Measurements from ENCODE around the gene CHEK1. TPM values are rescaled to one million over a fixed set of nuclear protein-coding genes. Genes with fewer than 3 reads are reported as not detected.

CHEK1 gene
- total and polyA plus RNA-seq, 9 of the 15 experiments (the other 6 are each of a cell fraction or from before 2014, with no cell fraction given), result 62.6 to 108 (median 87.5) TPM

GRCh38 chr11:125586623-125587022, 38.3 kb upstream of the CHEK1 start (continued):
- no peak for TF ChIP-seq RERE (CRISPR knock-in tag; IDR thresholded peaks at IDR 0.05; ENCODE audit: borderline replicate concordance)

- ChIA-PET POLR2A (interaction anchor here (0.7 to 3.4 kb wide), 3 partner anchors 9 to 34 kb away, joined by 3 to 15 read pairs (median 3); partner anchors contain the start of gene EI24), CTCF (ENCODE audit: low intra/inter-chr PET ratio) (no interaction called here)
- Histone ChIP-seq H3K36me3 (ENCODE audit: control insufficient read depth, insufficient read depth, low read length) (peaks cover 21% of the 10 kb centered on the region; the same call in 2 of the 3 replicates), H3K9ac (ENCODE audit: insufficient read depth in 1 of 2, low read depth in 2 of 2, low read length in 2 of 2) (0 out of 4 replicates have a peak overlapping the region, but pooled peaks of 1 of the 2 experiments have one; percentile 28), H3K27me3 (ENCODE audit: control insufficient read depth in 2 of 2, insufficient read depth in 2 of 2, low read length in 2 of 2) (no peaks in the 10 kb centered on the region), H3K79me2 (ENCODE audit: control insufficient read depth, insufficient read depth, low read length) (peaks cover 10% of the 10 kb centered on the region), H3K4me2 (ENCODE audit: insufficient read depth, low read length) (peak overlapping the region; percentile 29; the same call in 1 of the 2 replicates), H3K4me3 (no peak overlapping the region), H3K27ac (ENCODE audit: extremely low read depth, low read depth, low read length) (no peak overlapping the region; the same call in 2 of the 3 replicates), H3K9me1 (ENCODE audit: control insufficient read depth, insufficient read depth, low read length) (no peaks in the 10 kb centered on the region), H3K9me3 (replicated peaks; ENCODE audit: control insufficient read depth, insufficient read depth, low read depth, low read length) (no peaks in the 10 kb centered on the region), H4K20me1 (replicated peaks; ENCODE audit: control insufficient read depth, insufficient read depth, low read length) (no peaks in the 10 kb centered on the region), H2AFZ (ENCODE audit: low read depth, low read length) (peak overlapping the region; percentile 76; the same call in 1 of the 2 replicates), H3K4me1 (replicated peaks in 1 of 2; ENCODE audit: control insufficient read depth in 2 of 2, insufficient read depth in 2 of 2, low read length in 2 of 2) (peaks cover 14 to 19% of the 10 kb centered on the region in 2 experiments)
- in situ Hi-C loops (cut with MboI), result no loop called here
- BruUV-seq (replicated peaks), result no TSS peak
- WGBS (ENCODE audit: insufficient coverage, low coverage, missing lambda C conversion rate), result 40% methylated on average over 1 of the region's 1 CpG
- FAIRE-seq (peak; percentile 65), DNase-seq (ENCODE audit: extremely low read depth in 1 of 4, low spot score in 3 of 4) (peak in 2 of 4 experiments; percentile 37 to 43), ATAC-seq (no peak; the same call in 2 of the 3 replicates)
- intact Hi-C loops (cut with micrococcal nuclease), result no loop called here
- TF ChIP-seq GTF3C2 (IDR thresholded peaks at IDR 0.05; ENCODE audit: borderline replicate concordance, extremely low read depth, insufficient read length), result no peak
- peak in 1 of 2 experiments; percentile 80 for TF ChIP-seq AFF1 (IDR thresholded peaks at IDR 0.05; ENCODE audit: low read depth in 1 of 2, partially characterized antibody in 2 of 2)
- peak; percentile 75 for TF ChIP-seq PKNOX1 (IDR thresholded peaks at IDR 0.05)
- 0 out of 2 replicates have a peak, but pooled peaks have one; percentile 20 for TF ChIP-seq SOX6 (IDR thresholded peaks at IDR 0.05)
These were observed 37.5 kb upstream of the CHEK1 start for GRCh38 chr11:125587480-125587879.
